A673 (cell line): ENCODE measurements around the gene MOBP.

Experiments
- EZH2 ChIP-seq: fragments of 200-600 bp; sonication (generic); IDR thresholded peaks from 2 replicates; pipeline ENCODE4 v1.6.1; 2017; ENCODE audit warnings: borderline replicate concordance, low read depth, mild to moderate bottlenecking, mixed read lengths, antibody characterized with exemption, low read length; ENCODE audit not compliant: poor library complexity, severe bottlenecking
- TF ChIP-seq, protein P1 (sequence below): fragments of 300-800, 200-600 bp; sonication (generic); conservative IDR thresholded peaks from 2 replicates; pipeline ENCODE4 v1.5.1; 2017; ENCODE audit warnings: low read depth, mild to moderate bottlenecking, antibody characterized with exemption, low read length, moderate library complexity, mixed read lengths

DNA sequence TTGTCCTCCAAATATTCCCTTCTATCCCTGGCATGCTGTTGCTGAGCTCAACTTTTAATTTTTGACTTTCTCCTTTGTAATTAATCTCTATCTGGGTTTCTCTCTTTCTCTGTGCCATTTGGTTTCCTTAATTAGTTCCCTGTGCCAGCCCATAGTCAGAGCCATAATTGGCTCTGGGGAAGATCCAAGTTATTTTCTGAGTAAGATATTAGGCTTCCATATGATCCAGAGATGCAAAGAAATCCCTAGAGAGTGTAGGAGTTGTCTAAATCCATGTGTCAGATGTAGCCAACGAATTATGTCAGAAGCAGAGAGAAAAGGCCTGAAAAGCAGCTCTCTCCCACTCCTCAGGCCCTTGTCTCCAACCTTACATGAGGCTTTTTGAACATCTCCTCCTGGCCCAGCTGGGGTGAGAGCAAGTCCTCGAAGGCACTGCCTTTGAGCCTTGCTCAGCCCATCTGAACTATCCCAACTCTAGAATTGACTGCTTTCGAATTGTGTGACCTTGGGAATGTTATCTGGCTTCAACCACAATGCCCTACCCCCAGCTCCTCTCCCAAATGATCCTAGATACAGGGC is 46.4 kb downstream of the MOBP start:
- TF ChIP-seq, protein P1, sequence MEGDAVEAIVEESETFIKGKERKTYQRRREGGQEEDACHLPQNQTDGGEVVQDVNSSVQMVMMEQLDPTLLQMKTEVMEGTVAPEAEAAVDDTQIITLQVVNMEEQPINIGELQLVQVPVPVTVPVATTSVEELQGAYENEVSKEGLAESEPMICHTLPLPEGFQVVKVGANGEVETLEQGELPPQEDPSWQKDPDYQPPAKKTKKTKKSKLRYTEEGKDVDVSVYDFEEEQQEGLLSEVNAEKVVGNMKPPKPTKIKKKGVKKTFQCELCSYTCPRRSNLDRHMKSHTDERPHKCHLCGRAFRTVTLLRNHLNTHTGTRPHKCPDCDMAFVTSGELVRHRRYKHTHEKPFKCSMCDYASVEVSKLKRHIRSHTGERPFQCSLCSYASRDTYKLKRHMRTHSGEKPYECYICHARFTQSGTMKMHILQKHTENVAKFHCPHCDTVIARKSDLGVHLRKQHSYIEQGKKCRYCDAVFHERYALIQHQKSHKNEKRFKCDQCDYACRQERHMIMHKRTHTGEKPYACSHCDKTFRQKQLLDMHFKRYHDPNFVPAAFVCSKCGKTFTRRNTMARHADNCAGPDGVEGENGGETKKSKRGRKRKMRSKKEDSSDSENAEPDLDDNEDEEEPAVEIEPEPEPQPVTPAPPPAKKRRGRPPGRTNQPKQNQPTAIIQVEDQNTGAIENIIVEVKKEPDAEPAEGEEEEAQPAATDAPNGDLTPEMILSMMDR = no peak
- TF ChIP-seq EZH2 = no peak
